AG10803 (cell line): ENCODE measurements around the gene SORL1.

ENCODE experiments used
- DNase-seq: peaks from one replicate; pipeline ENCODE4 v3.0.0; 2010; ENCODE audit warnings: low read depth
- H3K4me3 ChIP-seq: 2 replicates; pipeline ENCODE4 v1.5.1; 2011; ENCODE audit warnings: mild to moderate bottlenecking, low read length, control low read depth
- TF ChIP-seq, protein P1 (sequence below): conservative IDR thresholded peaks from 2 replicates; pipeline ENCODE4 v1.5.1; 2011; ENCODE audit warnings: mild to moderate bottlenecking, low read length, control low read depth, inconsistent platforms

Gene SORL1

DNA sequence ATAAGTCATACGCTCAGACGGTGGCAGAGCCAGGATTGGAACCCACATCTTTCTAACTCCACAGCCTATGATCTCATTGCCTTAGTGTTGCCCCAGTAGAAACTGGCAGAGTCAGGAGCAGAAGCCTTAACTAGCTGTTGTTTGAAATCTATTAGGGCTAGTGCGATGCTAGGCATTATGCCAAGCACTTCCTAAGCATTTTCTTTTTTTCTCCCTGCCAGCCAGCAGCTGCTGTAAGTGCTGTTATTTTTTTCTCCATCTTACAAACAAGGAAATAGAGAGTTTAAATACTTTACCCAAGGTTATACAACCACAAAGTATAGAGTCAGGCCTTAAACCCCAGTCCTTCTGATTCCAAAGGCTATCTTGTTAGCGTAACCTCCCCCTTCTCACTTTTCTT is 161.6 kb downstream of the SORL1 start:
- TF ChIP-seq, protein P1, sequence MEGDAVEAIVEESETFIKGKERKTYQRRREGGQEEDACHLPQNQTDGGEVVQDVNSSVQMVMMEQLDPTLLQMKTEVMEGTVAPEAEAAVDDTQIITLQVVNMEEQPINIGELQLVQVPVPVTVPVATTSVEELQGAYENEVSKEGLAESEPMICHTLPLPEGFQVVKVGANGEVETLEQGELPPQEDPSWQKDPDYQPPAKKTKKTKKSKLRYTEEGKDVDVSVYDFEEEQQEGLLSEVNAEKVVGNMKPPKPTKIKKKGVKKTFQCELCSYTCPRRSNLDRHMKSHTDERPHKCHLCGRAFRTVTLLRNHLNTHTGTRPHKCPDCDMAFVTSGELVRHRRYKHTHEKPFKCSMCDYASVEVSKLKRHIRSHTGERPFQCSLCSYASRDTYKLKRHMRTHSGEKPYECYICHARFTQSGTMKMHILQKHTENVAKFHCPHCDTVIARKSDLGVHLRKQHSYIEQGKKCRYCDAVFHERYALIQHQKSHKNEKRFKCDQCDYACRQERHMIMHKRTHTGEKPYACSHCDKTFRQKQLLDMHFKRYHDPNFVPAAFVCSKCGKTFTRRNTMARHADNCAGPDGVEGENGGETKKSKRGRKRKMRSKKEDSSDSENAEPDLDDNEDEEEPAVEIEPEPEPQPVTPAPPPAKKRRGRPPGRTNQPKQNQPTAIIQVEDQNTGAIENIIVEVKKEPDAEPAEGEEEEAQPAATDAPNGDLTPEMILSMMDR = no peak
- DNase-seq = peak; percentile 51
- no peak overlapping the region for H3K4me3 ChIP-seq

DNA sequence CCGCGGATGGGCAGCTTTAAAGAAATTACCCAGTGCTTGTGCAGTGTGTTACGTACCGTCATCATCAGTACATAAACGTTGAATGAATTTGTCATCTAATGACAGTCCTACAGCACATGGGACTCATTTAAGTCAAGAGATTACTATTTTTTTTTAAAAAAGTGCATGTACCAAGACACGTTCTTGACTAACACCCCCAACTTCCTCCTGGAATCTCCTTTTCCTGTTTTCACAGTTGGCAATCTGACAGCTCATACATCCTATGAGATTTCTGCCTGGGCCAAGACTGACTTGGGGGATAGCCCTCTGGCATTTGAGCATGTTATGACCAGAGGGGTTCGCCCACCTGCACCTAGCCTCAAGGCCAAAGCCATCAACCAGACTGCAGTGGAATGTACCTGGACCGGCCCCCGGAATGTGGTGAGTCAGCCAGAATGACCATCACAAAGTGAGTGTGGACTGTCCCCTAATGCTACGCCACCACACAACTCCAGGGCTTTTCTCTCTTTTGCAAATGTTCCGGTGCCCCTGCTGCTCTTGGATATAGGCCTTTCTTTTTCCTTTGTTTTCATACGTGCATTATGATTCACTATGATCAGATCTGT is 162.6 kb downstream of the SORL1 start:
- no peak overlapping the region for H3K4me3 ChIP-seq
- DNase-seq = no peak
- TF ChIP-seq, protein P1 = no peak

DNA sequence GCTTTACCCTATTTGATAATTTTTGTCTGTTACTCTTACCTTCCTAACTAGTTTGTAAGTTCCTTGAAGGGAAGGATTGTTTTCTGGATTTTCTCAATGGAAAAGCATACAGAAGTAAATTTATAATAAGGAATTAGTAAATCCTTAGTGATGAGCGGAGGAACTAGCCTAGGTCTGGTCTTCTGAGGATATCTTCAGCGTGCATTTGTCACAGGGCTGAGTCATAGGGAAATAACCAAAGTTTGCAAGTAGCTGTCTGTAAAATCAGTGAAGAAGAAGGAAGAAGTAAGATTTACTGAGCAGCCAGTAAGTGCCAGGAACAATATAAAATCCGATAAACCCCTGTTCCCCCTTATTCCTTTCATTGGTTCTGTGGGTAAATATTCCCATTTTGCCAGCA is 163.4 kb downstream of the SORL1 start:
- TF ChIP-seq, protein P1 = no peak
- no peak overlapping the region for H3K4me3 ChIP-seq
- peak; percentile 32 for DNase-seq

DNA sequence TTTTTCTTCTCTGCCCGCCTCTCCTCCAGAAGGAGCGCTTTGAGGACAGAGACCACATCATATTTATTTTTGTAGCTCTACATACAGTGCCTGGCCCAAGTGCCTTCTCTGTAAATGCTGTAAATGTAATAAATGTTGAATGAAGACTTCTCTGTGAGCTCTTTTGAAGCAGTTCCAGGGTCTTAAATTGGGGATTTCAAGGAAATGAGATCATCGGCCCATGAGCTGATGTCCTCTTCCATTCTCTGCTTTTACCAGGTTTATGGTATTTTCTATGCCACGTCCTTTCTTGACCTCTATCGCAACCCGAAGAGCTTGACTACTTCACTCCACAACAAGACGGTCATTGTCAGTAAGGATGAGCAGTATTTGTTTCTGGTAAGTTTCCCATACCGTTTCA is 166.4 kb downstream of the SORL1 start:
- TF ChIP-seq, protein P1 = no peak
- H3K4me3 ChIP-seq = no peak overlapping the region
- no peak for DNase-seq

DNA sequence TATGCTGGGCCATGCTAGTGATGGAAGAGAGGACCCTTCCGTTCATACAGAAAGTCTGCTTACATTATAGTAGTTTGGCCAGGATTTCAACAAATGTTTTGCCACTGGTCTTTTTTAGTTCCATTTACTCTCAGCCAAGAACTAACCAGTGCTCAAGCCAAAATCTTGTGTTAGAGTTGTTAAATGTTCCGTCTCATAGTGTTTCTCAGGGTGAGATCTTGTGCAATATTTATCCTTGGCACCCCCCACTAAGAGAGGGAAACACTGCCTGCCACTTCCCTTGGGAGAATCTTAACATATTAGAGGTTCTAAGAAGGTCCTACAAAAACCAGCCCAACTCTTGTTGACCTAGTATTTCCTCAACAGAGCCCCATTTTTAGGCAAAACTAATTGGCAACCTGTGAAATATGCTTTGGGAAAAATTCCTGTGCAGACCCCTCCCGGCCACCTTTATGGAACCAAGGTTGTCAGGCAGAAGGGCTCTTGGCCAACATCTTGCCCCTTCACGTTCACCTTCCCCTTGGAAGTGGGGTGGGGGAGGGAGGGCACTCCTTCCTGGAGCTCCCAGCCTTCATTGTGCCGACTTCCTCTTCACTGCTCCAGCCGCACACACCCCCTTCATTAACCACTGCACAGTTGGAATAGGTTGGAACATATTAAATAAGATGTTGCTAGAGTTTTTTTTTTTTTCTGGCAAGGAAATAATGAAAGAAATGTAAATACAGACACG is 173.8 kb downstream of the SORL1 start:
- DNase-seq = peak; percentile 56
- TF ChIP-seq, protein P1 = no peak
- H3K4me3 ChIP-seq = no peak overlapping the region

DNA sequence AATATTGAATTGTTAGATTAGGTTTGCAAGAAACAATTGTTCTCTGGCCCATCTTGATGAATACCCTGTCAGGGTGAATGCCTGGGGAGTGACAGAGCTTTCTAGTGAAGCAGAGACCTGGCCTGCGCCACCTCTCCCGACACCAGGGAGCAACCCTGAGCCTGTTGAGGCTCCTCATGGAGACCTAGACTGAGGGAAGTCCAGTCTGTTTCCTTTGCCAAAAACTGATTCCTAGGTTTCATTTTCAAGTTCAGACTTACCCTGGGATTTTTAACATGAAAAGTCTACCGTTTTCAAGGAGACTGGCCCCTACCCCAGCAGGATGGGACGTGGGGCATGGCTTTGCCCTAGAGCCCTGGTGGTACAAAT is 174.4 kb downstream of the SORL1 start:
- no peak for DNase-seq
- H3K4me3 ChIP-seq = no peak overlapping the region
- TF ChIP-seq, protein P1 = no peak

DNA sequence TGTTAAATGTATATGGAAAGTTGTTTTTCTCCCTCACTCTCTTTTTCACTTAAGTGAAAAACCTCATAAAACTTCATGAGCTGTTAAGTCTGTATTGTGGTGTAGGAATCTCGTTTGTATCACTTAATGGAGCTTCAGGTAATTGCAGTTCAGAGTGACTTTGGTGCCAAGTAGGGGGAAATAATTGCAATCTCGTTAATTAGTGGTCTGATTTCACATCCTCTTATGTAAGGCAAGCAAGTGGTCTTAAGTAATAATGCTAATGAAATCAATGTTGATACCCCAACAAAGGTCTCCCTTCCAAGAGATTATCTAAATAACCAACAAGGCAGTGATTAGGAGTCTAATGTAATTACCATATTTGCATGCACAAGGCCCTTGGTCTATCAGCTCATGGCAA is 174.9 kb downstream of the SORL1 start:
- H3K4me3 ChIP-seq = no peak overlapping the region
- TF ChIP-seq, protein P1 = no peak

More for the DNA sequence above, 174.9 kb downstream of the SORL1 start:
- DNase-seq = no peak
